ENCODE measurements around the gene VSIR.

The VSIR gene

DNA sequence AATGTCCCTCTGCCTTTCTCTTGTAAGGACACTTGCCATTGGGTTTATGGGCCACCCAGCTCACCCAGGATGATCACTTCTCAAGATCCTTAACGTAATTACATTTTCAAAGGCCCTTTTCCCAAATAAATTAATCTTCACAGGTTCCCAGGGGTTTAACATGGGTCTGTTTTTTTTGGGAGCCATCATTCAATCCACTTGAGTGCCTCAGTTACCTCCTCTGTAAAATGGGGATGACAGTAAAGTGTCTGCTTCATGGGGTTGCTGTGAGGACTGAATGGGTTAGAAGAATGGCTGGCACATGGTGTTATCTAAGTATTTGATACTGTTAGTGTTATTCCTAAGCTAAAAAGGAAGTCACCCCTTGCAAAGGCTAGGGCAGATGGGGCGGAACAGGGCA is 61.1 kb downstream of the VSIR start:
- Histone ChIP-seq H3K9me3 (no peaks in the 10 kb centered on the region), H3K36me3 (replicated peaks) (no peaks in the 10 kb centered on the region), H3K4me1 (no peaks in the 10 kb centered on the region), H3K27me3 (ENCODE audit: low read depth) (no peaks in the 10 kb centered on the region), H3K4me3 (no peak overlapping the region)
- in situ Hi-C loops (cut with MboI; ENCODE audit: low sequenced_read_pairs): no loop called here
- no peak for DNase-seq (ENCODE audit: low spot score in 2 of 2)

DNA sequence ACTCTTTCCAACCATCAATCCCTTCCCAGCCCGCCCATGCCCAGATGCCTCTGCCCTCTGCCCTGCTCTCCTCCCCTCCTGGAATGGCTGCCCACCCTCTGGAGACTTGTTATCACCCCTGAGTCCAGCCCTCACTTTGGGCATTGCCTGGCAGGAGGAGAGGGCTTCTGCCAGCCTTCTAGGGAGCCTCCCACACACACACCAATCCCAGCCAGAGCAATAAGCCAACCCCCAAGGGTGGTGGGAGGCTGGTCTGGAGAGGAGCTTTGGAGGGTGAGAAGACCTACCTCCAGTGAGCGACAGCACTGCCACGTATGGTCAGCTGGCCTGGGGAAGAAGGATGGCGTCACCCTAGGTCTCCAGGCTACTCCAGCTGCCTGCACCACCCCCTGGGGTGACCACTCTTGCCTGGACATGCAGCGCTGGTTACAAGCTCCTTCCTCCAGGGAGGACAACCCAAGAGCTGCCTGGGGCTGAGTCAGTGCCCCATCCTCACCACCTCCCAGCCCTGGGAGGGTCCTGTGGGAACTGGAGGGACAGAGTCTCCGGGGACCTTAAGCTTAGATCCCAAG is 62.2 kb downstream of the VSIR start:
- Histone ChIP-seq H3K36me3 (replicated peaks) (no peaks in the 10 kb centered on the region), H3K27me3 (ENCODE audit: low read depth) (no peaks in the 10 kb centered on the region), H3K9me3 (no peaks in the 10 kb centered on the region), H3K4me3 (no peak overlapping the region), H3K4me1 (no peaks in the 10 kb centered on the region)
- DNase-seq (ENCODE audit: low spot score in 2 of 2): no peak
- in situ Hi-C loops (cut with MboI; ENCODE audit: low sequenced_read_pairs): no loop called here

DNA sequence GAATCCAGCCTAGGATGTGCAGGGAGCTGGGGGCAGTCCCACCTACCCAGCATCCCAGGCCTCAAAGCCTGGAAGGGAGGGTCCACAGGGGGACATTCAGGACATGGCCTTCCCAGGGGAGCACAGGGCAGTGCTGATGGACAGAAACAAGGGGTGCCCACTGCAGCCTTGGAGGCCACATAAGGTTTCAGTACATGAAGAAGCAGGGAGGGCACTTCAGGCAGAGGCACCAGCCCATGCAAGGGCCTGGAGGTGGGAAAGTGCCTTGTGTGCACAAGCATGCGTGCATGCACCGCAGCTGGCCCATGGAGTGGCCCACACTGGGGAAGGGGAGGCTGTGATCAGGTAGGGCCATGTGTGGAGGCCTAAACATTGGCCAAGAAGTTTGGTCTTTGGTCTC is 62.8 kb downstream of the VSIR start:
- in situ Hi-C loops (cut with MboI; ENCODE audit: low sequenced_read_pairs): no loop called here
- DNase-seq (ENCODE audit: low spot score in 2 of 2): no peak
- H3K4me1 ChIP-seq: no peaks in the 10 kb centered on the region
- H3K9me3 ChIP-seq: no peaks in the 10 kb centered on the region
- H3K36me3 ChIP-seq (replicated peaks): no peaks in the 10 kb centered on the region
- no peaks in the 10 kb centered on the region for H3K27me3 ChIP-seq (ENCODE audit: low read depth)
- no peak overlapping the region for H3K4me3 ChIP-seq

DNA sequence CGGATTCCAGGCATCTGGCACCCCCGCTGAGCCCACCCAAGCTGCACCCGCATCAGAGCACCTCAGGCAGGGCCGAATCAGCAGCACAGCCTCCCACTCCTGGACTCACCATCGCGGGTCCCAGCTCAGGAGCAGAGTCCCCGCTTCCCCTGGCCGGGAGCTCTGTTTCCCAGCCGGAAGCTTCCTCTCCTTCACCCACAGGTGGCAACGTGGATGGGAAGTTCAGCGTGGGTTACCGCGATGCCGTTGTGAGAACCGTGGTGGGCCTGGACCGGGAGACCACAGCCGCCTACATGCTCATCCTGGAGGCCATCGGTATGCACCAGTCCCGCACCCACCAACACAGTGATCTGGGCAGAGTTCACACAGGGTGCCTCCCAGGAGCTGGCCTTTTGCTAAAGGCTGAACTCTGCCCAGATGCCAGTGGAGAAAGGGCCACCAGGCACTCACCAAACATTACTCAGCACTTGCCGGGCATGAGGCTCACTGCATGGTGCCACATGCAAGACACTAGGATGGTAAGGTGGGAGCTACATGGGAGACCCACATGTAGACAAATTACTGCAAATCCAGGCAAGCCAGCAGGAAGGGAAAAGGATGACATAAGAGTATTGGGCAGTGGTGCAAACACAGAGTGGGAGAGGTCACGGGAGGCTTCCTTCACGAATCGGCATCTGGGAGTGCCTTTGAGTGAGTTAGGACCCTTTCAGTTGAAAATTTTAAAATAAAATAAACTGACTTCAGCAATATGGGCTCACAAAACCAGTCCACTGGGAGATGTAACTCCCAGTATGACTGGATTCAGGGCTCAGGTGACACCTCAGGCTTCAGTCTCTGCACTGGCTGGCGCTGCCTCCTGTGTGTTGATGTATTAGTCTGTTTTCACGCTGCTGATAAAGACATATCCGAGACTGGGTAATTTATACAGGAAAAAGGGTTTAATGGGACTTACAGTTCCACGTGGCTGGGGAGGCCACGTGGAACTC is 64.1 kb downstream of the VSIR start:
- Histone ChIP-seq H3K27me3 (ENCODE audit: low read depth) (no peaks in the 10 kb centered on the region), H3K9me3 (no peaks in the 10 kb centered on the region), H3K4me3 (no peak overlapping the region), H3K4me1 (no peaks in the 10 kb centered on the region), H3K36me3 (replicated peaks) (no peaks in the 10 kb centered on the region)
- DNase-seq (ENCODE audit: low spot score in 2 of 2): no peak
- in situ Hi-C loops (cut with MboI; ENCODE audit: low sequenced_read_pairs): no loop called here

DNA sequence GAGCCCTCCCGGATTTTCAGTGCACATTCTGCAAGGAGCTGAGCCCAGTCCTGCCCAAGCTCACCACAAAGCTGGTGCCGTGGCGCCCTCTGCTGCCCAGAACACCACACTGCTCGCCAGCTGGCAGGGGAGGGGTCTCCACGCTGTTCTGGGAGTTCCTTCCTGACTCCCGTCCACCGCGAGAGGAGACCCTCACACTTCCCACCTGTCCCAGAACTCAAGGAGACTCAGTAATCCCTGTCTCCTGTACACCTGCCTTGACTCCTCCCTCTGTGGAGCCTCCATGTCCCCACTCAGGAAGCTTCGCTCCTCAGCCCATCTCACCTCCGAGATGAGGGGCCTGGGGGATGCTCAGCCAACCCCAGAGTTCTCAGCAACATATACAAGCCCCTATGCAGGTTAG is 65.0 kb downstream of the VSIR start:
- Histone ChIP-seq H3K36me3 (replicated peaks) (no peaks in the 10 kb centered on the region), H3K9me3 (no peaks in the 10 kb centered on the region), H3K27me3 (ENCODE audit: low read depth) (no peaks in the 10 kb centered on the region), H3K4me1 (no peaks in the 10 kb centered on the region), H3K4me3 (no peak overlapping the region)
- in situ Hi-C loops (cut with MboI; ENCODE audit: low sequenced_read_pairs): no loop called here
- peak; percentile 24 to 83 for DNase-seq (ENCODE audit: low spot score in 2 of 2)

DNA sequence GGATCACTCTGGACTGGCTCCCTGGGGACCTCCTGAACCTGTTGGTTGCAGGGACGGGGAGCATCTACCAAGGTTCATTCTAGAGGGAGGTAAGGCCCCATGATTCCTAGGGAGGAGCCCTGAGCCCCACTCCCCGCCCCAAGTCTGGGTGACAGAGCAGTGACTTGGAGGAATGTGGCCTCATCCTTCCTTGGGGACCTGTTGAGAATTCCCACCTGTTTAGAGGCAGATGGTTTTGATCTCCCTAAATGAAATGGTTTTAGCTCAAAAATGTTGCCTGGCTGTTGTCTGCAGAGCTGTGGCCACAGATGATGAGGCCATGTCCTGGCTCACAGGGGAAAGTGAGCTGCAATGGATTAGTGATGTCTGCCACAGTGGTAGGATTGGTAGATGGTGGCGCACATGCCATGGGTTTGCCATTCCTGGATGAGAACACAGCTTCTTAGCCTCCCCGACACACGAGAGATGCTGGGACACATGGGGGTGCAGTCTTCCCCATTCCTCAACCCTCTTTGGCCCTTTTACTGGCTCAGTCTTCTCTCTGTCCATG is 66.0 kb downstream of the VSIR start:
- Histone ChIP-seq H3K27me3 (ENCODE audit: low read depth) (no peaks in the 10 kb centered on the region), H3K36me3 (replicated peaks) (no peaks in the 10 kb centered on the region), H3K9me3 (no peaks in the 10 kb centered on the region), H3K4me1 (no peaks in the 10 kb centered on the region), H3K4me3 (no peak overlapping the region)
- in situ Hi-C loops (cut with MboI; ENCODE audit: low sequenced_read_pairs): no loop called here
- no peak for DNase-seq (ENCODE audit: low spot score in 2 of 2)

DNA sequence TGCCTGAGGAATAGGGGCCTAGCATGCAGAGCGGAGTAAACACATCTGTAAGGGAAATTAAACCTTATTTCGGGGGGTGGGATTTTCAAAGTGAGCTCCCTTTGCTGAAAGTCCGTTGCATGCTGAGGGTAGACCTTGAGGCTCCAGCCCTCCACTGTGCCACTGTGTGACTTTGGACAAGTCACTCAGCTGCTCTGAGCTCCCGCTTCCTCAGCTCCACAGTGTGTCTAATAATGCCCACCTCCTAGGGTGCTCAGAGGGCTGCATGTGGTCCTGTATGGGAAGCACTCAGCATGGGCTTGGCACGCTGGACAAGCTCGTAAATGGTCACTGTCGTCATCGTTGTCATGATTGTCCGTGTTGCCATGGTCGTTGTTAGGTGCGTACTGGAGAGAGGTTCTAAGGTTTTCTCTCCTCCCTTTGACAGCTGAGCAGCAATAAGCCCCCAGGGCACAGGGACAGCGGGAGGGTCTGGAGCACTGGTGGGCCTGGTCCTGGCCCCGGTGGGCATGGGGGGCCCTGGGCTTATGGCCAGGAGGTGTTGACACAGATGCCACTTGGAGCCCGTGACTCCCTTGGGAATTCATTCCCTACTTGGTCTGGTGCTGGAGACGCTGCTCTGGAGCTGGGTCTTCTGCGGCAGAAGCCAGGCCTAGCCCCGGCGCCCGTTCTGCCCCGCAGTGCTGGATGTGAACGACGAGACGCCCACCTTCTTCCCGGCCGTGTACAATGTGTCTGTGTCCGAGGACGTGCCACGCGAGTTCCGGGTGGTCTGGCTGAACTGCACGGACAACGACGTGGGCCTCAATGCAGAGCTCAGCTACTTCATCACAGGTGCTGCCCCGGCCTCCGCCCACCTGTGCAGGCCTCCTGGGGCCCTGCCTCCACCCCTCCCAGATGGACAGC is 66.9 kb downstream of the VSIR start:
- H3K4me3 ChIP-seq: no peak overlapping the region
- no peak for DNase-seq (ENCODE audit: low spot score in 2 of 2)
- no peaks in the 10 kb centered on the region for H3K27me3 ChIP-seq (ENCODE audit: low read depth)
- no peaks in the 10 kb centered on the region for H3K4me1 ChIP-seq
- in situ Hi-C loops (cut with MboI; ENCODE audit: low sequenced_read_pairs): no loop called here
- no peaks in the 10 kb centered on the region for H3K36me3 ChIP-seq (replicated peaks)
- no peaks in the 10 kb centered on the region for H3K9me3 ChIP-seq

DNA sequence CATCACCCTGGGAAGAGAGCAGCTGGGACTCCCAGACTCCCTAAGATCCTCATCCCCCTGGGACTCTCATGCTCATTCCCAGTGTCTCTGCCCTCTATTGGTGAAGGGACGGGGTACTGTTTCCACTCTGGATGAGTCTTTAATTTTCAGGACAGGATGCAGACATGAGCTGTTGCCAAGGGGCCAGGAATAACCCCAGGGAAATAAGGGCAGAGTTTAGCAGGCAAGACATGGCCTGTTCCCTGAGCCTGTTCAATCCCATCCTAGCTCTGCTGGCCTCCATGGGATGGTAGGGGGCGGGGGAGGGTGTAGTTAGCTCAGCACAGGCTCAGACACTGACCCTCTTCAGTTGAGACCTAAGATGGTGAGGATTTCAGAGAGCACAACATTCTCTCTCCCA is 67.7 kb downstream of the VSIR start:
- no peaks in the 10 kb centered on the region for H3K4me1 ChIP-seq
- H3K27me3 ChIP-seq (ENCODE audit: low read depth): no peaks in the 10 kb centered on the region
- DNase-seq (ENCODE audit: low spot score in 2 of 2): no peak
- no peak overlapping the region for H3K4me3 ChIP-seq
- no peaks in the 10 kb centered on the region for H3K36me3 ChIP-seq (replicated peaks)
- no peaks in the 10 kb centered on the region for H3K9me3 ChIP-seq
- in situ Hi-C loops (cut with MboI; ENCODE audit: low sequenced_read_pairs): no loop called here

DNA sequence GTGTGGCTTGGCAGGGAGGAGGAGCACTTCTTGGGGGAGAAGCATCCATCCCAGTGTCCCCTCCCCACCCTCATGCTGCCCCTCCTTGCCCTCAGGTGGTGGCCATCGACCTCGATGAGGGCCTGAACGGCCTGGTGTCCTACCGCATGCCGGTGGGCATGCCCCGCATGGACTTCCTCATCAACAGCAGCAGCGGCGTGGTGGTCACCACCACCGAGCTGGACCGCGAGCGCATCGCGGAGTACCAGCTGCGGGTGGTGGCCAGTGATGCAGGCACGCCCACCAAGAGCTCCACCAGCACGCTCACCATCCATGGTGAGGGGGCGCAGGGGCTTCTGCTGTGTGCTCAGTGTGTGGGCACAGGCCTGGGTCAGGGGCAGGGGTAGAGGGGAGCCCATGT is 68.5 kb downstream of the VSIR start:
- Histone ChIP-seq H3K27me3 (ENCODE audit: low read depth) (no peaks in the 10 kb centered on the region), H3K4me3 (no peak overlapping the region), H3K36me3 (replicated peaks) (no peaks in the 10 kb centered on the region), H3K4me1 (no peaks in the 10 kb centered on the region), H3K9me3 (no peaks in the 10 kb centered on the region)
- in situ Hi-C loops (cut with MboI; ENCODE audit: low sequenced_read_pairs): loop anchor here (5.0 kb wide), 2 partner anchors 323 to 393 kb away; no protein-coding TSS in a partner anchor
- no peak for DNase-seq (ENCODE audit: low spot score in 2 of 2)

DNA sequence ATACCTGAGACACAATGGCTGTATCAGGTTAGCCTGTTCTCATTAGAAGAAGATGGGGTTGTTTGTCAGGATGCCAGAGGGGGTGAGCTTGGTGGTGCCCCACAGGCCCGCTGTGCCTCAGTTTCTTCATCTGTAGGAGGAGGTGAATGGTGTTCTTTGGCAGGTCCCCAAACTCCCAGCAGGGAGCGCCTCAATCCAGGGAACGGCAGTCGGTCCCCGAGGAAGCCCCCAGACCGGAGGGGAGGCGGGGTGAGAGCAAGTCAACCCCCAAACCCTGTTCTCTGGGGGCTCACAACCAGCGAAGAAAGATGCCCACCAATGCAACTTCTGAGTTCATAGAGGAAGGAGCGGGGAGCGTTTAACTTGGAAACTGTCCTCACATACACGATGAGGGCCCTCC is 69.7 kb downstream of the VSIR start:
- no peaks in the 10 kb centered on the region for H3K36me3 ChIP-seq (replicated peaks)
- no peaks in the 10 kb centered on the region for H3K4me1 ChIP-seq
- DNase-seq (ENCODE audit: low spot score in 2 of 2): no peak
- H3K27me3 ChIP-seq (ENCODE audit: low read depth): no peaks in the 10 kb centered on the region
- no peaks in the 10 kb centered on the region for H3K9me3 ChIP-seq
- in situ Hi-C loops (cut with MboI; ENCODE audit: low sequenced_read_pairs): loop anchor here (5.0 kb wide), 2 partner anchors 321 to 391 kb away; no protein-coding TSS in a partner anchor
- H3K4me3 ChIP-seq: no peak overlapping the region

DNA sequence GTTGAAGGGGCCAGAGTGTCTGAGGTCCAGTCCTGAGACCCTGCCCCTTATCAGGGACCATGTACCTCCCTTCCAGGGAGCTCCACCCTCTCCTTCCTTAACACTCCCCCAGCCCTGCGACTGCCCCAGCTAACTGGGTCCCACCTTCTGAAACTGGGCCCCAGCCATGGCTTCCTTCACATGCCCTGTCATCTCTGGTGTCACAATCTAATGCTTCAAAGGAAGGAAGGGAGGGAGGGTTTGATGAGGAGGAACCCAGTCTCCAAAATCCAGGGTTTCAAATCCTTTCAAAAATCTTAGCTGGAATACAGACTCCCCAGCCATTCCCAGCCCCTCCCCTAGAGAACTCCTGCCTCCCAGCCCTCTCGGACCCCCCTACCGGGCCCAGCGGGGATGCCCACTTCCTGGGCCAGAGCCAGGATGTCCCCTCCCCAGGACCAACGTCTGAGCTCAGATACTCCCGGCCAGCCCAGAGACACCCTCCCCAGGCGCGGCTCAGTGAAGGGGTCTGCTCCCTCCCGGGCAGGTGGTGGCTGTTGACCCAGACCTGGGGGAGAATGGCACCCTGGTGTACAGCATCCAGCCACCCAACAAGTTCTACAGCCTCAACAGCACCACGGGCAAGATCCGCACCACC is 71.7 kb downstream of the VSIR start:
- H3K9me3 ChIP-seq: no peaks in the 10 kb centered on the region
- no peaks in the 10 kb centered on the region for H3K36me3 ChIP-seq (replicated peaks)
- in situ Hi-C loops (cut with MboI; ENCODE audit: low sequenced_read_pairs): loop anchor here (5.0 kb wide), 2 partner anchors 319 to 389 kb away; no protein-coding TSS in a partner anchor
- no peaks in the 10 kb centered on the region for H3K27me3 ChIP-seq (ENCODE audit: low read depth)
- H3K4me1 ChIP-seq: no peaks in the 10 kb centered on the region
- DNase-seq (ENCODE audit: low spot score in 2 of 2): no peak
- H3K4me3 ChIP-seq: no peak overlapping the region

DNA sequence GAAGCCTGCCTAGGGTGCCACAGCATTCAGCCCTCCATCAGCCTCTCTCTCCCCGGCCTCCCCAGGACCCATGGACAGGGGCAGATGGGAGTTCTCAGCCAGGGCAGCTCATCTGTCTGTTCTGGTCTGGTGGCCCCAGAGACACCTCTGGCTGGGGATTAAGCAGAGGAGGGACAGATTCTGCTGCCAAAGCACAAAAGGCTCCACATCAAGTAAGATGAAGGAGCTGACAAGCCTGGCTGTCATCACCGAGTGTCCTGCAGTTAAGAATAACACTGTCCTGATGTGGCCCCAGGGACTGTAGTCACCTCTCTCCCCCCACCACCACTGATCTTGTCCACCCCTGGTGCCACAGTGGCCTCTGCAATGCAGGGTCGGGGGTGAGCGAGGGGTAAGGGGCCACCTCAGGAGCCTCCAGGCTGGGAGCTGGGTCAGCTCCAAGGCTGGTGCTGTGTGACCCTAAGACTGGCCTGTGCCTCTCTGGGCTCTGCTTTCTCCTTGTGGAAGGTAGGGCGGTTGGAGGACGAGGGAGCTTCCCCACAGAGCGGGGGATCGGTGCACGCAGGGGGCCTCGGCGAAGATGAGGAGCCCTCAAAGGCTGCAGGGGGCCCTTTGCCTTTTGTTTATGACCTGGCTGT is 72.5 kb downstream of the VSIR start:
- Histone ChIP-seq H3K27me3 (ENCODE audit: low read depth) (no peaks in the 10 kb centered on the region), H3K4me1 (no peaks in the 10 kb centered on the region), H3K36me3 (replicated peaks) (no peaks in the 10 kb centered on the region), H3K4me3 (no peak overlapping the region), H3K9me3 (no peaks in the 10 kb centered on the region)
- in situ Hi-C loops (cut with MboI; ENCODE audit: low sequenced_read_pairs): loop anchor here (5.0 kb wide), 2 partner anchors 319 to 389 kb away; no protein-coding TSS in a partner anchor
- DNase-seq (ENCODE audit: low spot score in 2 of 2): no peak

DNA sequence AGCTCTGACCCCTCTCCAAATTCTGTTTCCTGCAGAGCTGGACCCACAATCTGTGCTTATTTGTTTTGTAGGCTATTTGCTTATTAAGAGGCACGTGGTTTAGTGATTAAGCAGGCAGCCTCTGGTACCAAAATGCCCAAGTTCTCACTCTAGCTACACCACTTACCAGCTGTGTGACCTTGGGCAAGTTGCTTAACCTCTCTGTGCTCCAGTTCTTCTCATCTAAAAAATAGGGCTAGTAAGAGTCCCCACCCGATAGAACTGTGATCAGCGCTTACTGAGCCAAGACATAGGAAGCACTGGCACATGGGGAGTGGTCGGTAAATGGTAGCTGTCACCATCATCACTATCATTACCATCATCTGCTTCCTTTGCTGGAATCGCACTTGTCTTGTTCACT is 74.6 kb downstream of the VSIR start:
- Histone ChIP-seq H3K9me3 (no peaks in the 10 kb centered on the region), H3K4me3 (no peak overlapping the region), H3K36me3 (replicated peaks) (no peaks in the 10 kb centered on the region), H3K27me3 (ENCODE audit: low read depth) (no peaks in the 10 kb centered on the region), H3K4me1 (no peaks in the 10 kb centered on the region)
- in situ Hi-C loops (cut with MboI; ENCODE audit: low sequenced_read_pairs): no loop called here
- no peak for DNase-seq (ENCODE audit: low spot score in 2 of 2)

Measured in HAP-1 (cell line).